ENCODE data around the gene EFNA4. TPM values are rescaled to one million over a fixed set of nuclear protein-coding genes. Genes with fewer than 3 reads are reported as not detected.

EFNA4 gene
- total RNA-seq, 2 experiments from 2014 or later, result 3.8 to 5.3 TPM

GRCh38 chr1:155037851-155038441 lies 25.6 kb upstream of the EFNA4 start:
- no peak overlapping the region for H3K27ac Mint-ChIP-seq
- DNase-seq (no peak), ATAC-seq (no peak)
- H3K4me1 Mint-ChIP-seq, result peaks cover 4% of the 10 kb centered on the region
- no peaks in the 10 kb centered on the region for H3K9me3 Mint-ChIP-seq (ENCODE audit: low read depth)
- CTCF ChIA-PET, result interaction anchor here (2.2 to 18.1 kb wide), 3 partner anchors 21 to 47 kb away, joined by 7 to 323 read pairs (median 13); partner anchors contain the start of genes ADAM15 and EFNA4
- no peak overlapping the region for H3K4me3 Mint-ChIP-seq
- H3K27me3 Mint-ChIP-seq, result peaks cover 33% of the 10 kb centered on the region
- H3K36me3 Mint-ChIP-seq, result no peaks in the 10 kb centered on the region

DNA sequence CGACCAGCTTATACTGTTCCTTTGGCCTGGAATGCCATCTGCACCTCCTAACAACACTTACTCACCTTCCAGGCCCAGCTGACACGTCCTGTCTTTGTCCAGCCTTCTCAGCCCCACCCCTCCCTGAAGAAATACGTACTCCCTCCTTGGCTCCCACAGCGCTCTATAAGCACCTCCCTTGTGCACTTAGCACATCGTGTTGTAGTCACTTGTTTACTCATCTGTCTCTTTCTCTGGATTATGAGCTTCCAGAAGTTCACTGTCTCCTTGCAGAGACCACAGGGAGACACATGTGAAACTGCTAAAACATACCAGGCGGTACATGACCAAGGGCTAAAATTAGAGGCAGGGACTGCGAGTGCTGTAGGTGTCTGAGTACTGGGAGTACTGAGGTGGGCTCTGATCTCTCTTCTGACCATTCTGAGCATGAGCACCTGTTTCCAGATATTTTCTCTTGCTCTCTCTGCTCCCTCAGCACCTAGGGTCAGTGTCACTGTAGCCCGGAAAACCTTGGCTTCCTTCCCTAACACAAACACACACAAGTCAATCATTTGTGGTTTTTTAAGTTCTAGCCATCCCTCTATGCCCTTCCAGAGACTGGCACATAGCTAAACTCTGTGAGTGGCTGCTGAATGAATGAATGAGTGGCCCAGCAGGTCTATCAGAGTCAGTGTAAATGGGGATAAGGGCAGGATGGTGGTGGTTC lies 24.8 kb upstream of the EFNA4 start:
- CTCF ChIA-PET, result interaction anchor here (1.1 to 18.1 kb wide), 4 partner anchors 10 to 46 kb away, joined by 3 to 323 read pairs (median 10); partner anchors contain the start of genes ADAM15 and EFNA4
- Mint-ChIP-seq H3K36me3 (no peaks in the 10 kb centered on the region), H3K4me1 (peaks cover 4% of the 10 kb centered on the region), H3K4me3 (no peak overlapping the region), H3K27ac (no peak overlapping the region), H3K9me3 (ENCODE audit: low read depth) (no peaks in the 10 kb centered on the region), H3K27me3 (peaks cover 33% of the 10 kb centered on the region)
- ATAC-seq, result no peak
- DNase-seq, result no peak

- ATAC-seq, result no peak
- CTCF ChIA-PET, result interaction anchor here (1.1 to 18.1 kb wide), 4 partner anchors 11 to 46 kb away, joined by 3 to 323 read pairs (median 10); partner anchors contain the start of genes ADAM15 and EFNA4
- peaks cover 30% of the 10 kb centered on the region for H3K27me3 Mint-ChIP-seq
- no peaks in the 10 kb centered on the region for H3K36me3 Mint-ChIP-seq
- no peaks in the 10 kb centered on the region for H3K9me3 Mint-ChIP-seq (ENCODE audit: low read depth)
- no peak overlapping the region for H3K27ac Mint-ChIP-seq
- H3K4me1 Mint-ChIP-seq, result peaks cover 4% of the 10 kb centered on the region
- H3K4me3 Mint-ChIP-seq, result no peak overlapping the region
- DNase-seq, result no peak
Observed at GRCh38 chr1:155039308-155039669, 24.3 kb upstream of the EFNA4 start.

- no peaks in the 10 kb centered on the region for H3K9me3 Mint-ChIP-seq (ENCODE audit: low read depth)
- no peak for ATAC-seq
- H3K4me1 Mint-ChIP-seq, result peaks cover 13% of the 10 kb centered on the region
- no peak overlapping the region for H3K27ac Mint-ChIP-seq
- CTCF ChIA-PET, result interaction anchor here (0.7 to 25.7 kb wide), 6 partner anchors 18 to 496 kb away, joined by 3 to 328 read pairs (median 44); partner anchors contain the start of genes ADAM15 and EFNA4
- peaks cover 21% of the 10 kb centered on the region for H3K27me3 Mint-ChIP-seq
- H3K36me3 Mint-ChIP-seq, result no peaks in the 10 kb centered on the region
- no peak for DNase-seq
- H3K4me3 Mint-ChIP-seq, result no peak overlapping the region
Observed at GRCh38 chr1:155040358-155041093, 23.0 kb upstream of the EFNA4 start.

- H3K27ac Mint-ChIP-seq, result no peak overlapping the region
- CTCF ChIA-PET, result interaction anchor here (0.7 to 25.7 kb wide), 5 partner anchors 12 to 130 kb away, joined by 3 to 328 read pairs (median 84); partner anchors contain the start of genes ADAM15, EFNA4 and KRTCAP2
- DNase-seq (no peak), ATAC-seq (no peak)
- peaks cover 13% of the 10 kb centered on the region for H3K27me3 Mint-ChIP-seq
- no peak overlapping the region for H3K4me3 Mint-ChIP-seq
- peaks cover 13% of the 10 kb centered on the region for H3K4me1 Mint-ChIP-seq
- H3K36me3 Mint-ChIP-seq, result no peaks in the 10 kb centered on the region
- H3K9me3 Mint-ChIP-seq (ENCODE audit: low read depth), result no peaks in the 10 kb centered on the region
Observed at GRCh38 chr1:155042789-155043188, 20.8 kb upstream of the EFNA4 start.

DNA sequence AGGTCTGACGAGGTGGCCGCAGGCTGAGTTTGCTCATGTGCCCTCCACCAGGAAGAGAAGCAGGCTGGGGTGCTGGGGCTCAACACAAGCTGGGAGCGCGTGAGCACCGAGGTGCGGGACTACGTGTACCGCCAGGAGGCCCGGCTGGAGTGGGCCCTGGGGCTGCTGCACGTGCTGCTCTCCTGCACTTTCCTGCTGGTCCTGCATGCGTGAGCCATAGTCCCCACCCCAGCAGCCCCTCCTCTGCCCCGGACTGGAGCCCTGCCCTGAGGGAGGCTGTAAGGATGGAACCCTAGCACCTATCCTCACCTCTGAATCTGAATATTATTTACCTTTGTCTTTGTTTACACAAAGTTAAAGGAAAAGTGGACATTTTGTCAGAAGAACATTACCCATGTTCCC lies 20.2 kb upstream of the EFNA4 start:
- Mint-ChIP-seq H3K27me3 (peaks cover 8% of the 10 kb centered on the region), H3K27ac (no peak overlapping the region), H3K4me1 (peaks cover 13% of the 10 kb centered on the region), H3K36me3 (no peaks in the 10 kb centered on the region), H3K4me3 (no peak overlapping the region), H3K9me3 (ENCODE audit: low read depth) (no peaks in the 10 kb centered on the region)
- CTCF ChIA-PET, result interaction anchor here (0.6 to 25.7 kb wide), 14 partner anchors 10 to 1365 kb away, joined by 3 to 328 read pairs (median 4); partner anchors contain the start of genes ADAM15, EFNA4, KRTCAP2 and SLC50A1
- ATAC-seq (no peak), DNase-seq (no peak)

GRCh38 chr1:155043793-155044192 lies 19.7 kb upstream of the EFNA4 start:
- CTCF ChIA-PET, result interaction anchor here (0.6 to 25.7 kb wide), 18 partner anchors 11 to 1366 kb away, joined by 3 to 328 read pairs (median 4); partner anchors contain the start of genes ADAM15, EFNA3, EFNA4 and SLC50A1
- peaks cover 5% of the 10 kb centered on the region for H3K27me3 Mint-ChIP-seq
- H3K36me3 Mint-ChIP-seq, result no peaks in the 10 kb centered on the region
- ATAC-seq, result no peak
- H3K27ac Mint-ChIP-seq, result no peak overlapping the region
- DNase-seq, result no peak
- H3K9me3 Mint-ChIP-seq (ENCODE audit: low read depth), result no peaks in the 10 kb centered on the region
- H3K4me3 Mint-ChIP-seq, result no peak overlapping the region
- peaks cover 12% of the 10 kb centered on the region for H3K4me1 Mint-ChIP-seq

DNA sequence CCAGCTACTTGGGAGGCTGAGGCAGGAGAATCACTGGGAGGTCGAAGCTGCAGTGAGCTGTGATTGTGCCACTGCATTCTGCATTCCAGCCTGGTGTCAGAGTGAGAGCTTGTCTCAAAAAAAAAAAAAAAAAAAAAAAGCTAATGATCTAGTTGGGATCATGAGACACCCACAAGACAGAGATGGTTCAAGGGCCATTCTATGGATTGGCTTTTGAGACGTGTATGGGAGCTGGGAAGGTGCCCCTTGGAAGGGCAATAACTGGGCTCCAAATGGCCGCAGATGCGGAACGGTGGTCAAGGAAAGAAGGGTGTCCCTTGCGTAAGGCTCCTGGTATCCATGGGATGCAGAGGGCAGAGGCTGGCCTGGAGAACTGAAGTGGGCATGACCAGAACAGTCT lies 19.2 kb upstream of the EFNA4 start:
- no peak for DNase-seq
- Mint-ChIP-seq H3K9me3 (ENCODE audit: low read depth) (no peaks in the 10 kb centered on the region), H3K36me3 (no peaks in the 10 kb centered on the region), H3K4me1 (peaks cover 9% of the 10 kb centered on the region), H3K27ac (no peak overlapping the region), H3K27me3 (peaks cover 5% of the 10 kb centered on the region), H3K4me3 (no peak overlapping the region)
- CTCF ChIA-PET, result interaction anchor here (0.6 to 25.7 kb wide), 18 partner anchors 10 to 485 kb away, joined by 3 to 328 read pairs (median 5); partner anchors contain the start of genes ADAM15, EFNA3, EFNA4 and SLC50A1
- ATAC-seq, result no peak

GRCh38 chr1:155044812-155045657 lies 18.5 kb upstream of the EFNA4 start:
- ATAC-seq, result peak; percentile 93
- CTCF ChIA-PET, result interaction anchor here (0.6 to 25.7 kb wide), 19 partner anchors 10 to 485 kb away, joined by 3 to 328 read pairs (median 4); partner anchors contain the start of genes ADAM15, EFNA3, EFNA4 and PYGO2
- peak; percentile 81 for DNase-seq
- H3K4me1 Mint-ChIP-seq, result peaks cover 15% of the 10 kb centered on the region
- H3K36me3 Mint-ChIP-seq, result no peaks in the 10 kb centered on the region
- no peak overlapping the region for H3K27ac Mint-ChIP-seq
- peaks cover 5% of the 10 kb centered on the region for H3K27me3 Mint-ChIP-seq
- no peaks in the 10 kb centered on the region for H3K9me3 Mint-ChIP-seq (ENCODE audit: low read depth)
- no peak overlapping the region for H3K4me3 Mint-ChIP-seq

DNA sequence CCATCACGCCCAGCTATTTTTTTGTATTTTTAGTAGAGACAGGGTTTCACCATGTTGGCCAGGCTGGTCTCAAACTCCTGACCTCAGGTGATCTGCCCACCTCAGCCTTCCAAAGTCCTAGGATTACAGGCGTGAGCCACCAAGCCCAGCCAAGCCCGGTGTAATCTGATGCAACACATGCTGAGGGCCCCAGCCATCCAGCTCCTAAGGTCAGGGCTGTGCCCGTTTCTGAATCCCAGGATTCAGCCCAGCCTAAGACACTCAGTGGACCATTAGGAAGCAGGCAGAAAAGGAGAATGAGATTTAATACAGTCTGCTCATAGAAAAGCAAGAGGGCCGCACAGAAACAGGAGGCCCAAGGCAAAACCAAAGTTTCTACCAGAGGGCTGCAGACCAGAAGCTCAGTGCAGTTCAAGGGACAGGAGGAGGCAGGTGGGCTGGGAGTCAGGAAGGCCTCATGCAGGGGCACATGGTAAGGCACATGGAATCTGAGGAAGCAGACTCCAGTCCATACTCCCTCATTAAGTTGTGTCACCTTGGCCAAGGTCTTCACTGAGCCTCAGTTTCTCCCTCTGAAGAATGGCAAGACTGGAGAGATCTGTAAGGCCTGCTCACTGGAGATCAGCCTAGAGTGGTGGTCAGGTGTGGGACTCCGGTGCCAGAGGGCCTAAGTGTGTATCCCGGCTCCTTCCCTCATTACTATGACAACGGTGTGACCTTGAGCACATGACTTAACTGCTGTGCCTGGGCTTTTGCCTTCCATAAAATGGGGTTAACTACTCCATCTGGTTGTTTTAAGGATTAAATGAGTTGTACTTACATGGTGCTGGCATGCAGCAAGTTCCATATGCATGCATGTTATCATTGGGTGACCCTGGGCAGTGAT lies 14.8 kb upstream of the EFNA4 start:
- no peak overlapping the region for H3K27ac Mint-ChIP-seq
- CTCF ChIA-PET, result interaction anchor here (1.2 to 25.7 kb wide), 7 partner anchors 10 to 93 kb away, joined by 3 to 328 read pairs (median 84); partner anchors contain the start of genes ADAM15, EFNA4, PBXIP1 and SLC50A1
- no peaks in the 10 kb centered on the region for H3K27me3 Mint-ChIP-seq
- ATAC-seq (no peak), DNase-seq (no peak)
- no peaks in the 10 kb centered on the region for H3K36me3 Mint-ChIP-seq
- H3K4me1 Mint-ChIP-seq, result peaks cover 37% of the 10 kb centered on the region
- H3K9me3 Mint-ChIP-seq (ENCODE audit: low read depth), result no peaks in the 10 kb centered on the region
- no peak overlapping the region for H3K4me3 Mint-ChIP-seq

DNA sequence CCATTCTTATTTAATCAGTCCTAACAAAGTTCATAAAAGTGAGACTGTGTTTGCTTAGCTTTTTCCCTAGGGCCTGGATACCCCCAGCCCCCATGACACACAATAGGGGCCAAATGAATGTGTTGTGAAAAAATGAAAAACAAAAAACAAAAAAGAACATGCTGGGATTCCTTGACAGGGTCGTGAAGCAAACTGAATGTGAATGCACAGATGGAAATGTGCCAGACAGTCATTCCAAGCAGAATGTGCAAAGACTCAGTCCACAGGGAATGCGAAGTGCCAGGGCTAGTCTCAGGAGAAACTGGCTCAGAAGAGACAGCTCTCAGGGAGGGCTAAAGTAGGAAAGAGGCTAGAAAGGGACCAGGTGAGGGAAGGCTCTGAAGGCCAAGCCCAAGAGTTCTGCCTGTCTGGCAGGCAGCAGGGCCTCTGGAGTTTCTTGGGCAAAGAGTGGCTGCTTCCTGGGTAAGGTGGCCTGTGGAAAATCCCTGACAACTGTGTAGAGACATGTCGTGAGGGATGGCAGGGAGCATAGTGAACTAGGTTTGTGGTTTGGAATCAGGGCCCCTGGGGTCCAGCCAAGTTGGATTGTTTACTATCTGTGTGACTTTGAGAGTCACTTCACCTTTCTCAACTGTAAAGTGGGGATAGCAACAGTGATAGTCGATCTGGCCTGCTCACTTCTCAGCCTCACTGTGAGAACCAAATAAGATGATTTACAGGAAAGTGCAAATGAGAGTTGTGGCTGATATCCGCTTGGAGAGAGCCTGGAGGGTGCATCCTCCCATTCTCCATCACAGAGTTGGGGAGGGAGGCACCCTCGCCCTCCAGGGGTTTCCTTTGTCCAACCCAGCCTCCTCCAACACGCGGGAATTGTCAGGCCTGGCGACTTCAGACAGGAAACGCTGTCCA lies 13.6 kb upstream of the EFNA4 start:
- DNase-seq, result no peak
- no peaks in the 10 kb centered on the region for H3K27me3 Mint-ChIP-seq
- no peaks in the 10 kb centered on the region for H3K9me3 Mint-ChIP-seq (ENCODE audit: low read depth)
- peak overlapping the region; percentile 79 for H3K4me3 Mint-ChIP-seq
- ATAC-seq, result no peak
- H3K4me1 Mint-ChIP-seq, result peaks cover 32% of the 10 kb centered on the region
- peak overlapping the region; percentile 18 for H3K27ac Mint-ChIP-seq
- H3K36me3 Mint-ChIP-seq, result no peaks in the 10 kb centered on the region
- CTCF ChIA-PET, result interaction anchor here (0.8 to 25.7 kb wide), 19 partner anchors 4 to 145 kb away, joined by 3 to 328 read pairs (median 7); partner anchors contain the start of genes ADAM15, EFNA3, EFNA4 and FLAD1
